Measurements from ENCODE around the gene UVRAG.

GRCh38 chr11:75945446-75945845, 130.4 kb downstream of the UVRAG start:
- TF ChIP-seq CTCF (IDR thresholded peaks at IDR 0.05; ENCODE audit: low read length) (no peak), EZH2 (IDR thresholded peaks at IDR 0.05; ENCODE audit: borderline replicate concordance, low read length) (no peak)

Measured in OCI-LY1 (cell line).